NCI-H1048 (cell line): ENCODE data around the gene HOXC10.
A peak's percentile ranks its signal among the peaks of the same experiment; 100 is the strongest.

Experiments used
- DNase-seq: peaks from one replicate; lab custom pipeline; 2025; lab: John Stamatoyannopoulos, UW

HOXC10 gene

GRCh38 chr12:53977596-53978445 lies 7.1 kb upstream of the HOXC10 start:
- DNase-seq, result no peak

- peak; percentile 77 for DNase-seq
Measured at GRCh38 chr12:53978477-53979356, 6.2 kb upstream of the HOXC10 start.

- DNase-seq, result no peak
Measured at GRCh38 chr12:53980104-53980801, 4.7 kb upstream of the HOXC10 start.

- no peak for DNase-seq
Measured at GRCh38 chr12:53980802-53981496, 4.0 kb upstream of the HOXC10 start.

DNA sequence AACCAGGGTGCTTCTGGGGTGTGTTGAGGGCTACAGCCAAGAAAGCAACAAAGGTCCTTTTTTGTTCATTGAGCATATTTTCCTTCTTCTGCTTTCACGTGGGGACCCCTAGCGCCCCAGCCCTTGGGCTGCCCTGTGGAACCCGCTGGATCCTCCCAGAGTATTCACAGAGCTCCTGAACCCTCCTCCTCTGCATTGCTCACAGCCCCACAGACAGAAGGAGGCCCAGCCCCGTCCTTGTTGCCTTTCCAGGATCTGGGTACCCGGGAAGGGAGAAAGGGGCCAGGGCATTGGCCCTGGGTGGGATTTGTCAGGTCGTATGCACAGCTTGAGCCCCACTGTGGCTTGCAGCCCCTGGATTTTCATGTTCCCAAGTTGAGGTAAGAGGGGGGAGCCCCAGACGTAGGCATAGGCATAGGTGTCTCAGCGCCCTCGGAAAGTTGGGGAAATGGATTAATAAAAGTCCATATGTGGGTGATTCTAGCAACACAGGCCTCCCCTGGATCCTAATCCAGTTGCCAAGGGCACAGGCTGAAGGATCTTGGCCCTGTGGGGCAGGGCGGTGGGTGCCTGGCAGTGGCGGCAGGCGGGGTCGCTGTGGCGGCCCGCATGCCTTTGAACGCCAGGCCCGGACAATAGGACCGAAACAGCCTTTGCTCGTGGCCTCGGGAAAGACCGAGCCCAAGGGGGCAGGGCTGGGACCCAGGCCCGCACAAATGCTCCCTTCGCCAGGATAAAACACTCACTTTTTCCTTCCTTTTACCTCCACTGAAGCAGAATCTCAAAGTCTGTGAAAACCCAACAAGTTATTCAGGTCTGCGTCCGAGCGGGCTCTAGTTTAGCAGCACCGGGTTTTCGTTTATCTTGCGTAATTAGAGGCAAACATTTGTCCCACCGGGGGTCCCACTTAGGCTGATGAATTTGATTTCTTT lies 3.0 kb upstream of the HOXC10 start:
- no peak for DNase-seq

- DNase-seq, result no peak
Measured at GRCh38 chr12:53982648-53983567, 2.0 kb upstream of the HOXC10 start.

DNA sequence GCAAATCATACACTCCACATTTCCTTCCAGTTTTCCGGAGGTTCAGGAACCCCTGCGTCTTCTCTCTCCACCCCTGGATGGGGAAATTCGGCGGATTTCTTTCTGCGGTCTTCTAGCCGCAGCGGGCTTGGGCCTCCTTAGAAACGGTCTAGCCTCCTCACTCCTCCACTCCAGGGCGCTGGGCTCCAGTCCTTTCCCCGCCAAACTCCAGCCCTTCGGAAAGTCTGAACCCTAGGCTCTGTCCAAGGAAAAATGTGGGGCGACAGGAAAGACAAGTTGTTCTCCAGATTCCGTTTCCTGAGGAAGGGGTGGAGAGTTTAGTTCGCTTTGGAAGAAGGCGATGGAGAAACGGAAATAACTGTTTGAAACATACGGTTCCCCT lies 1.4 kb upstream of the HOXC10 start:
- DNase-seq, result no peak

- DNase-seq, result no peak
Measured at GRCh38 chr12:53983950-53984572, 885 bp upstream of the HOXC10 start.

GRCh38 chr12:53985692-53985993 lies 697 bp downstream of the HOXC10 start:
- DNase-seq, result no peak

DNA sequence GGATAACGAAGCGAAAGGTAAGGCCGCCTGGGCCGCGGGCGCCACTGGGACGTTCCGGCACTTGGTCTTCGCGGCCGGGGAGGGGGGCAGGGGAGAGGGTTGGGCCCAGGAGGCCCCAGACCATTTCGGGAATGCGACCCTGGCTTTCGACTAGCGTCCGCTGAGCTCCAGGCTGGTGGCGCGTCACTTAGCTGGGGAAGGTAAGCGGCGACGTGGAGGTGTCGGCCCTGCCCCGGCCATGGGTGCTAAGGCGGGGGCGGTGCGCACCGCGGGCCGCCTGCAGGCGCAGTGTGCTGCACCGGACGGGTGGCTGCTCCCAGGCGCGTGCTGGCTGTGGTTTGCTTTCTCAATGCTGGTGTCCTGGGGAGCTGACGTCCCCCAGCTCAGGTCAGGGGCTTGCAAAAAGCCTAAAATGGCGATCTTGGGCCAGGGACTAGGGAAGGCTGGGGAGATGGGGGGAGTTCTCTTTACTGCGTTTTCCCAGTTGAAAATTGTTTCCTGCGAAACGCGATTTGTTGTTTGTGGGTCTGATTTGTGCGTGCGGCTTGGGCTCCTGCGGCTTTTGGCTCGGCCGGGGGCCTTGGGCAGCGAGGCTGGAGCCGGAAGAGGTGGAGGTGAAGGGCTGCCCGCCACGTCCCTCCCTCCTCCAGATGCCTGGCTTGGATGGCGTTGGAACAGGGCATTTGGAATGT lies 1.2 kb downstream of the HOXC10 start:
- DNase-seq, result no peak

GRCh38 chr12:53986686-53987483 lies 1.9 kb downstream of the HOXC10 start:
- no peak for DNase-seq

GRCh38 chr12:53987787-53988230 lies 2.9 kb downstream of the HOXC10 start:
- DNase-seq, result no peak

DNA sequence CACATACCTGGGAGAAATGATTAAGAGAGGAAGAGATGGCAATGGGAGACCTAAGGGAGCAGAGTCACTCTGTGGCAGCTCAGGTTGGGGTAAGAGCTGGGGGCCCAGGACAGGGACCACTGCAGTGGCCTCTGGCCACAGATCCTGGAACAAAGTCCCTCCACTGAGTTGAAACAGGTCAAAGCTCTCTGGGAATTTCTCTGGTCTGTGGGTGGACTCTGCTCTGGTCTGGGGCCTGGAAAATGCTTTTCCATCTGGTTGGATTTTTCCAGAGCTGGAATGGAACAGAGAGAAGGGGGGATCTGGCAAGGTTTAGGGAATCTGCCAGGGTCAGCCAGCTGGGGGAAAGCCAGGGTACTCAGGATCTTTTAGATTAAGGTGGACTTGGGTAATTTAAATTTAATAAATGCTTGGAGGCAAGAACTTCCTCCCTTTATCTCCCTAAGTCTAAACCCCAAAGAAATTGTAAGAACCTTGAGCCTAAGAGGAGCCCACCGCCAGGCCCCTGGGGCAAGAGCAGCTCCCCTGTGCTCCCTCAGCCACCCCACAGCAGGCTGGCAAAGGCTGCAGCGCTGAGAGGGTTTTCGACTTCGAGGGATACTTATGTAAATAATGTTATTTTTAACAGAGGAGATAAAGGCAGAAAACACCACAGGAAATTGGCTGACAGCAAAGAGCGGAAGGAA lies 3.7 kb downstream of the HOXC10 start:
- DNase-seq, result no peak

- DNase-seq, result no peak
Measured at GRCh38 chr12:53989227-53990113, 4.5 kb downstream of the HOXC10 start.

GRCh38 chr12:53990311-53991076 lies 5.5 kb downstream of the HOXC10 start:
- no peak for DNase-seq
